ENCODE measurements around the gene LTV1.
A peak's percentile ranks its signal among the peaks of the same experiment; 100 is the strongest.
"Not testable (repeated sequence)": the region's sequence is repeated elsewhere in the genome, so short reads cannot be mapped to it uniquely, and the experiment has no call there.

LTV1 gene

GRCh38 chr6:143842902-143843676 is at the start of gene LTV1:
Gene LTV1 (plus strand): TSS chr6:143843338. CDS start chr6:143843478, 140 bp downstream.
- Mint-ChIP-seq H3K27ac (peak within 1 kb of the TSS; percentile 97), H3K36me3 (ENCODE audit: low read depth) (peaks cover 39% of the 10 kb centered on the region), H3K9me3 (no peaks in the 10 kb centered on the region), H3K27me3 (no peaks in the 10 kb centered on the region), H3K4me1 (peaks cover 39% of the 10 kb centered on the region), H3K4me3 (peak within 1 kb of the TSS; percentile 96)
- DNase-seq (peak; percentile 95), ATAC-seq (peak; percentile 95)

- not testable (repeated sequence) for DNase-seq, H3K27me3 Mint-ChIP-seq, H3K4me1 Mint-ChIP-seq, H3K27ac Mint-ChIP-seq, ATAC-seq, H3K4me3 Mint-ChIP-seq
- Mint-ChIP-seq H3K36me3 (ENCODE audit: low read depth) (peaks cover 56% of the 10 kb centered on the region), H3K9me3 (peaks cover 29% of the 10 kb centered on the region)
Observed at GRCh38 chr6:143796551-143796950, 46.6 kb upstream of the LTV1 start.

- Mint-ChIP-seq H3K4me1 (peaks cover 15% of the 10 kb centered on the region), H3K9me3 (peaks cover 30% of the 10 kb centered on the region), H3K36me3 (ENCODE audit: low read depth) (peaks cover 54% of the 10 kb centered on the region)
- not testable (repeated sequence) for ATAC-seq, H3K27ac Mint-ChIP-seq, DNase-seq, H3K27me3 Mint-ChIP-seq, H3K4me3 Mint-ChIP-seq
Observed at GRCh38 chr6:143798487-143798886, 44.7 kb upstream of the LTV1 start.

GRCh38 chr6:143802833-143803565 is 40.1 kb upstream of the LTV1 start:
- Mint-ChIP-seq H3K4me1 (peaks cover 58% of the 10 kb centered on the region), H3K27me3 (no peaks in the 10 kb centered on the region), H3K9me3 (peaks cover 39% of the 10 kb centered on the region), H3K36me3 (ENCODE audit: low read depth) (peaks cover 63% of the 10 kb centered on the region), H3K27ac (peak overlapping the region; percentile 74), H3K4me3 (no peak overlapping the region)
- ATAC-seq, result no peak
- no peak for DNase-seq

GRCh38 chr6:143803769-143804568 is 39.2 kb upstream of the LTV1 start:
- Mint-ChIP-seq H3K27ac (peak overlapping the region; percentile 99), H3K9me3 (peaks cover 36% of the 10 kb centered on the region), H3K36me3 (ENCODE audit: low read depth) (peaks cover 58% of the 10 kb centered on the region), H3K4me1 (peaks cover 64% of the 10 kb centered on the region), H3K27me3 (no peaks in the 10 kb centered on the region), H3K4me3 (no peak overlapping the region)
- ATAC-seq (no peak), DNase-seq (no peak)

GRCh38 chr6:143804835-143805239 is 38.3 kb upstream of the LTV1 start:
- ATAC-seq (no peak), DNase-seq (no peak)
- H3K27ac Mint-ChIP-seq, result peak overlapping the region; percentile 99
- H3K36me3 Mint-ChIP-seq (ENCODE audit: low read depth), result peaks cover 50% of the 10 kb centered on the region
- H3K4me1 Mint-ChIP-seq, result peaks cover 64% of the 10 kb centered on the region
- H3K27me3 Mint-ChIP-seq, result no peaks in the 10 kb centered on the region
- no peak overlapping the region for H3K4me3 Mint-ChIP-seq
- H3K9me3 Mint-ChIP-seq, result peaks cover 27% of the 10 kb centered on the region

GRCh38 chr6:143806282-143807102 is 36.6 kb upstream of the LTV1 start:
- Mint-ChIP-seq H3K9me3 (peaks cover 18% of the 10 kb centered on the region), H3K27me3 (no peaks in the 10 kb centered on the region), H3K36me3 (ENCODE audit: low read depth) (peaks cover 42% of the 10 kb centered on the region), H3K4me1 (peaks cover 64% of the 10 kb centered on the region), H3K4me3 (peak overlapping the region; percentile 54), H3K27ac (peak overlapping the region; percentile 99)
- peak; percentile 89 for DNase-seq
- ATAC-seq, result peak; percentile 81

GRCh38 chr6:143807103-143807772 is 35.9 kb upstream of the LTV1 start:
- Mint-ChIP-seq H3K9me3 (peaks cover 14% of the 10 kb centered on the region), H3K36me3 (ENCODE audit: low read depth) (peaks cover 38% of the 10 kb centered on the region), H3K4me3 (peak overlapping the region; percentile 35), H3K27ac (peak overlapping the region; percentile 99), H3K27me3 (no peaks in the 10 kb centered on the region), H3K4me1 (peaks cover 72% of the 10 kb centered on the region)
- ATAC-seq (no peak), DNase-seq (no peak)

- peaks cover 10% of the 10 kb centered on the region for H3K9me3 Mint-ChIP-seq
- ATAC-seq, result no peak
- DNase-seq, result no peak
Observed at GRCh38 chr6:143810745-143811144, 32.4 kb upstream of the LTV1 start.

GRCh38 chr6:143811501-143812157 is 31.5 kb upstream of the LTV1 start:
- Mint-ChIP-seq H3K27me3 (no peaks in the 10 kb centered on the region), H3K9me3 (peaks cover 10% of the 10 kb centered on the region), H3K4me1 (peaks cover 40% of the 10 kb centered on the region), H3K4me3 (no peak overlapping the region), H3K27ac (peak overlapping the region; percentile 72), H3K36me3 (ENCODE audit: low read depth) (peaks cover 24% of the 10 kb centered on the region)
- ATAC-seq (peak; percentile 88), DNase-seq (no peak)

More at GRCh38 chr6:143810745-143811144, 32.4 kb upstream of the LTV1 start:
- Mint-ChIP-seq H3K36me3 (ENCODE audit: low read depth) (peaks cover 26% of the 10 kb centered on the region), H3K4me1 (peaks cover 47% of the 10 kb centered on the region), H3K27me3 (no peaks in the 10 kb centered on the region), H3K27ac (peak overlapping the region; percentile 15), H3K4me3 (no peak overlapping the region)

- H3K27me3 Mint-ChIP-seq, result no peaks in the 10 kb centered on the region
- no peak overlapping the region for H3K27ac Mint-ChIP-seq
- H3K36me3 Mint-ChIP-seq (ENCODE audit: low read depth), result peaks cover 2% of the 10 kb centered on the region
- peaks cover 3% of the 10 kb centered on the region for H3K4me1 Mint-ChIP-seq
- no peak for DNase-seq
- ATAC-seq, result no peak
- H3K4me3 Mint-ChIP-seq, result no peak overlapping the region
- H3K9me3 Mint-ChIP-seq, result no peaks in the 10 kb centered on the region
Observed at GRCh38 chr6:143817621-143818020, 25.5 kb upstream of the LTV1 start.

GRCh38 chr6:143821359-143821758 is 21.8 kb upstream of the LTV1 start:
- Mint-ChIP-seq H3K27ac (no peak overlapping the region), H3K4me1 (no peaks in the 10 kb centered on the region), H3K4me3 (no peak overlapping the region), H3K9me3 (no peaks in the 10 kb centered on the region), H3K36me3 (ENCODE audit: low read depth) (no peaks in the 10 kb centered on the region), H3K27me3 (no peaks in the 10 kb centered on the region)
- no peak for DNase-seq
- no peak for ATAC-seq

GRCh38 chr6:143822584-143823024 is 20.5 kb upstream of the LTV1 start:
- ATAC-seq, result no peak
- DNase-seq, result no peak
- Mint-ChIP-seq H3K4me1 (no peaks in the 10 kb centered on the region), H3K36me3 (ENCODE audit: low read depth) (no peaks in the 10 kb centered on the region), H3K27me3 (no peaks in the 10 kb centered on the region), H3K27ac (no peak overlapping the region), H3K4me3 (no peak overlapping the region), H3K9me3 (no peaks in the 10 kb centered on the region)

Measured in activated naive CD8-positive, alpha-beta T cell treated with anti-CD3 and anti-CD28 coated beads, Interleukin-2, amount 50 U/mL, for 24 hours (primary cell).